ENCODE results near the gene PLCH1. TPM values are rescaled to one million over a fixed set of nuclear protein-coding genes. Genes with fewer than 3 reads are reported as not detected.

Gene PLCH1
- total and polyA plus RNA-seq, 8 donors: 0.91 to 4.4 (median 2.3) TPM

GRCh38 chr3:155491696-155492095 lies 253.2 kb downstream of the PLCH1 start:
- TF ChIP-seq, protein P1, sequence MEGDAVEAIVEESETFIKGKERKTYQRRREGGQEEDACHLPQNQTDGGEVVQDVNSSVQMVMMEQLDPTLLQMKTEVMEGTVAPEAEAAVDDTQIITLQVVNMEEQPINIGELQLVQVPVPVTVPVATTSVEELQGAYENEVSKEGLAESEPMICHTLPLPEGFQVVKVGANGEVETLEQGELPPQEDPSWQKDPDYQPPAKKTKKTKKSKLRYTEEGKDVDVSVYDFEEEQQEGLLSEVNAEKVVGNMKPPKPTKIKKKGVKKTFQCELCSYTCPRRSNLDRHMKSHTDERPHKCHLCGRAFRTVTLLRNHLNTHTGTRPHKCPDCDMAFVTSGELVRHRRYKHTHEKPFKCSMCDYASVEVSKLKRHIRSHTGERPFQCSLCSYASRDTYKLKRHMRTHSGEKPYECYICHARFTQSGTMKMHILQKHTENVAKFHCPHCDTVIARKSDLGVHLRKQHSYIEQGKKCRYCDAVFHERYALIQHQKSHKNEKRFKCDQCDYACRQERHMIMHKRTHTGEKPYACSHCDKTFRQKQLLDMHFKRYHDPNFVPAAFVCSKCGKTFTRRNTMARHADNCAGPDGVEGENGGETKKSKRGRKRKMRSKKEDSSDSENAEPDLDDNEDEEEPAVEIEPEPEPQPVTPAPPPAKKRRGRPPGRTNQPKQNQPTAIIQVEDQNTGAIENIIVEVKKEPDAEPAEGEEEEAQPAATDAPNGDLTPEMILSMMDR (IDR thresholded peaks at IDR 0.05): no peak
- Histone ChIP-seq H3K9me3 (no peaks in the 10 kb centered on the region), H3K36me3 (no peaks in the 10 kb centered on the region), H3K27me3 (no peaks in the 10 kb centered on the region), H3K27ac (no peak overlapping the region), H3K4me3 (no peak overlapping the region), H3K4me1 (no peaks in the 10 kb centered on the region)
- intact Hi-C loops (cut with DNase I): no loop called here
- FAIRE-seq: no peak
- DNase-seq: no peak
- no peak for ATAC-seq
- 95 to 98% methylated on average over 3 of the region's 3 CpGs for WGBS, 2 donors

DNA sequence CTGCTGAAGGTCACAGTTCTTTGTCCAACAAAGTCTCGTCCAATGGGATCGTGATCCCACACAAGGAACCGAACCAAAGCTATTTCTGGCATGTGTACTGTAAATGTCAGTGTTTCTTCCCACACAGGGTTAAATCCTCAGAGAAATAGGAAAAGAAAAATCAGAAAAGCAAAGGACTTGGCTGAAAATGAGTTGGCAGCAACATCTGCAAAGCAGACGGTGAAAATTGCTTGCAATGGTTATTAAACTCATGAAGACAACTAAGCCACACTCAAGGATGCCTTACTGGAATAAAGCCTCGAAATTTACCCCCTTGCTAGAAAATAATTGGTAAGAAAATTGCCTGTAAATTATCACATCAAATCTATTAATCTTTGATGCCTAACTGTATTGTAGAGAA lies 256.2 kb downstream of the PLCH1 start:
- H3K9me3 ChIP-seq: no peaks in the 10 kb centered on the region
- H3K36me3 ChIP-seq: no peaks in the 10 kb centered on the region
- 75 to 86% methylated on average over 5 of the region's 5 CpGs for WGBS, 2 donors
- DNase-seq: no peak
- no peaks in the 10 kb centered on the region for H3K27me3 ChIP-seq
- intact Hi-C loops (cut with DNase I): no loop called here
- FAIRE-seq: no peak
- no peak overlapping the region for H3K4me3 ChIP-seq
- no peak overlapping the region for H3K27ac ChIP-seq
- no peak for ATAC-seq
- TF ChIP-seq, protein P1 (IDR thresholded peaks at IDR 0.05): no peak
- H3K4me1 ChIP-seq: no peaks in the 10 kb centered on the region

- H3K9me3 ChIP-seq: no peaks in the 10 kb centered on the region
- no peaks in the 10 kb centered on the region for H3K4me1 ChIP-seq
- TF ChIP-seq, protein P1 (IDR thresholded peaks at IDR 0.05): no peak
- FAIRE-seq (no peak), DNase-seq (no peak), ATAC-seq (no peak)
- H3K27ac ChIP-seq: no peak overlapping the region
- H3K4me3 ChIP-seq: no peak overlapping the region
- intact Hi-C loops (cut with DNase I): no loop called here
- 90 to 92% methylated on average over 1 of the region's 1 CpG for WGBS, 2 donors
- H3K36me3 ChIP-seq: no peaks in the 10 kb centered on the region
- H3K27me3 ChIP-seq: no peaks in the 10 kb centered on the region
Observed at GRCh38 chr3:155485897-155486296, 259.0 kb downstream of the PLCH1 start.

DNA sequence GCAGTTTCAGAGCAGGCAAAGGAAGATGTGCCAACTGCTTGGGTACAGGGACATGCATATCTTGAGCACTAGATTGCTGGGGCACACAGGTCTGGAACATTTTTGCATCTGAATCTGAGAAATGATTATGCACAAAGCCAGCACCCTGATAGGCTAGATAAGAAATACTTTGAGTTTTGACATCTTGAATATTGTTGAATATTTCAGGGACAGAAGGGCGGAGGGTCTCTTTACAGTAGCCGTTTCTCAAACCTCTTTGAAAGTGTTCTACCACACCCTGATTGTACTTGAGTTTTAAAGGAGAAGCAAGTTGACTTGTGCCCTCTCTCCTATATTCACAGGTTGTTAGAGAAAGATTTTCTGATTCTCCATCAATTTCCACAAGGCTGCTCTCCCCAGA lies 263.3 kb downstream of the PLCH1 start:
- intact Hi-C loops (cut with DNase I): no loop called here
- H3K36me3 ChIP-seq: no peaks in the 10 kb centered on the region

GRCh38 chr3:155481089-155481488 lies 263.8 kb downstream of the PLCH1 start:
- Histone ChIP-seq H3K36me3 (no peaks in the 10 kb centered on the region), H3K9me3 (no peaks in the 10 kb centered on the region), H3K27me3 (no peaks in the 10 kb centered on the region), H3K4me1 (no peaks in the 10 kb centered on the region), H3K27ac (no peak overlapping the region), H3K4me3 (no peak overlapping the region)
- FAIRE-seq (no peak), ATAC-seq (no peak), DNase-seq (no peak)
- intact Hi-C loops (cut with DNase I): no loop called here
- 87 to 88% methylated on average over 12 of the region's 12 CpGs for WGBS, 2 donors
- TF ChIP-seq, protein P1 (IDR thresholded peaks at IDR 0.05): no peak

More for the DNA sequence above, 263.3 kb downstream of the PLCH1 start:
- DNase-seq (no peak), FAIRE-seq (no peak), ATAC-seq (no peak)
- H3K27ac ChIP-seq: no peak overlapping the region
- whole genome bisulfite sequencing, 2 donors: 88 to 89% methylated on average over 2 of the region's 2 CpGs
- H3K4me1 ChIP-seq: no peaks in the 10 kb centered on the region
- H3K27me3 ChIP-seq: no peaks in the 10 kb centered on the region
- no peaks in the 10 kb centered on the region for H3K9me3 ChIP-seq
- no peak overlapping the region for H3K4me3 ChIP-seq
- TF ChIP-seq, protein P1 (IDR thresholded peaks at IDR 0.05): no peak

Measured in pancreas (tissue), 10 donors.